NT2/D1 (cell line): ENCODE results near the gene CDH12.

Source experiments
- SUZ12 ChIP-seq: IDR thresholded peaks from 2 replicates; pipeline ENCODE4 v1.6.1; 2011; ENCODE audit not compliant: insufficient read length, insufficient read depth; ENCODE audit errors: extremely low read depth
- YY1 ChIP-seq: IDR thresholded peaks from 2 replicates; pipeline ENCODE4 v1.6.1; 2011; ENCODE audit not compliant: insufficient read length, insufficient read depth
- ZNF274 ChIP-seq: IDR thresholded peaks from 2 replicates; pipeline ENCODE4 v1.6.1; 2011; ENCODE audit warnings: mild to moderate bottlenecking, low read depth, low read length

- TF ChIP-seq ZNF274: no peak
- no peak for TF ChIP-seq SUZ12
- TF ChIP-seq YY1: no peak
Measured at GRCh38 chr5:21809611-21810010, 1043.5 kb downstream of the CDH12 start.
